GM12878 (cell line): ENCODE results near the gene NT5C.

Experiments used
- CBFB ChIP-seq: IDR thresholded peaks from 2 replicates; pipeline ENCODE4 v1.6.1; 2016; ENCODE audit warnings: antibody characterized with exemption, low read depth
- CHD2 ChIP-seq: IDR thresholded peaks from 2 replicates; pipeline ENCODE4 v1.6.1; 2011; ENCODE audit warnings: low read depth, low read length, improper control_type of control experiment, borderline replicate concordance
- EP300 ChIP-seq, 2 experiments: fragments of 150-350 bp in 1 of 2; IDR thresholded peaks; 2 replicates each; pipeline ENCODE4 v1.6.1; 2011 to 2012; ENCODE audit warnings: low read depth in 2 of 2, low read length in 2 of 2, borderline replicate concordance in 1 of 2, improper control_type of control experiment in 1 of 2, inconsistent platforms in 1 of 2; ENCODE audit not compliant: control insufficient read depth in 1 of 2
- KAT2A ChIP-seq: conservative IDR thresholded peaks from 2 replicates; pipeline ENCODE4 v1.6.1; 2011; ENCODE audit warnings: low read depth, low read length; ENCODE audit not compliant: control insufficient read depth
- NRF1 ChIP-seq: conservative IDR thresholded peaks from 2 replicates; pipeline ENCODE4 v1.6.1; 2011; ENCODE audit warnings: mild to moderate bottlenecking, low read depth, low read length, improper control_type of control experiment
- POLR2A ChIP-seq: IDR thresholded peaks from 2 replicates; pipeline ENCODE4 v1.6.1; 2011; ENCODE audit warnings: low read depth, mild to moderate bottlenecking, low read length
- POLR2AphosphoS2 ChIP-seq: IDR thresholded peaks from 2 replicates; pipeline ENCODE4 v1.6.1; 2011; ENCODE audit warnings: low read depth, mild to moderate bottlenecking, low read length, improper control_type of control experiment, moderate library complexity
- POU2F2 ChIP-seq: IDR thresholded peaks from 3 replicates; pipeline ENCODE4 v1.6.1; 2011; ENCODE audit warnings: low read depth, mild to moderate bottlenecking, low read length, borderline replicate concordance
- SRF ChIP-seq, 2 experiments: IDR thresholded peaks; 2 replicates each; pipeline ENCODE4 v1.6.1; 2011; ENCODE audit warnings: low read depth in 2 of 2, low read length in 2 of 2, mild to moderate bottlenecking in 1 of 2, moderate library complexity in 1 of 2
- TBL1XR1 ChIP-seq: IDR thresholded peaks from 2 replicates; pipeline ENCODE4 v1.6.1; 2012; ENCODE audit warnings: low read depth, low read length, improper control_type of control experiment
- TF ChIP-seq, protein P1 (sequence below), 3 experiments: IDR thresholded peaks in 2 of 3; conservative IDR thresholded peaks in 1 of 3; 2 replicates each; pipeline ENCODE4 v1.5.1; 2011; ENCODE audit warnings: low read depth in 3 of 3, low read length in 3 of 3, mild to moderate bottlenecking in 3 of 3, control low read depth in 2 of 3, moderate library complexity in 2 of 3, inconsistent platforms in 1 of 3, mixed read lengths in 1 of 3; ENCODE audit not compliant: control insufficient read depth in 2 of 3, insufficient read depth in 1 of 3; ENCODE audit errors: extremely low read depth in 1 of 3
- TF ChIP-seq, protein P2 (sequence below): IDR thresholded peaks from 2 replicates; pipeline ENCODE4 v1.6.1; 2011; ENCODE audit warnings: borderline replicate concordance, low read depth, mild to moderate bottlenecking, moderate library complexity, low read length; ENCODE audit not compliant: insufficient read depth, poor library complexity, severe bottlenecking
- TF ChIP-seq, protein P3 (sequence below): fragments of 450-650 bp; IDR thresholded peaks from 2 replicates; pipeline ENCODE4 v1.6.1; 2017; ENCODE audit warnings: borderline replicate concordance

DNA sequence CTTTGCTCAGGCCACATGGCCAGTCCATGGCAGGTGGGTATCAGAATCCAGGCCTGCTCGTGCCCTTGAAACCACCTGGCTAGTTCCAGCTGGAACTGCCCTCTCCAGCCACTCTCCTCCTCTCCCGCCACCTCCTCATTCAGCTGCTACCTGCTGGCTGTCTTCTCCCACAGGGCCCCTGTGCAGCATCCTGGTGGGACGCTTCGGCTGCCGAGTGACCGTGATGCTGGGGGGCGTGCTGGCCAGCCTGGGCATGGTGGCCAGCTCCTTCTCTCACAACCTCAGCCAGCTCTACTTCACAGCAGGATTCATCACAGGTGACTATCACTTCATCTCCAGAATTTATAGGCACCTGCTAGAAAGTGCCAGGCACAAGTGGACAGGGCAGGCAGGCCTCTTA lies 33.7 kb downstream of the NT5C start:
- TF ChIP-seq POLR2A (no peak), CBFB (no peak), NRF1 (no peak), EP300 (IDR thresholded peaks at IDR 0.05; ENCODE audit: borderline replicate concordance in 1 of 2, control insufficient read depth in 1 of 2, low read depth in 2 of 2, low read length in 2 of 2) (no peak), POU2F2 (no peak), CHD2 (no peak), TBL1XR1 (no peak), KAT2A (no peak), SRF (IDR thresholded peaks at IDR 0.05; ENCODE audit: low read depth in 2 of 2, low read length in 2 of 2) (no peak), POLR2AphosphoS2 (no peak)
- TF ChIP-seq, protein P1, sequence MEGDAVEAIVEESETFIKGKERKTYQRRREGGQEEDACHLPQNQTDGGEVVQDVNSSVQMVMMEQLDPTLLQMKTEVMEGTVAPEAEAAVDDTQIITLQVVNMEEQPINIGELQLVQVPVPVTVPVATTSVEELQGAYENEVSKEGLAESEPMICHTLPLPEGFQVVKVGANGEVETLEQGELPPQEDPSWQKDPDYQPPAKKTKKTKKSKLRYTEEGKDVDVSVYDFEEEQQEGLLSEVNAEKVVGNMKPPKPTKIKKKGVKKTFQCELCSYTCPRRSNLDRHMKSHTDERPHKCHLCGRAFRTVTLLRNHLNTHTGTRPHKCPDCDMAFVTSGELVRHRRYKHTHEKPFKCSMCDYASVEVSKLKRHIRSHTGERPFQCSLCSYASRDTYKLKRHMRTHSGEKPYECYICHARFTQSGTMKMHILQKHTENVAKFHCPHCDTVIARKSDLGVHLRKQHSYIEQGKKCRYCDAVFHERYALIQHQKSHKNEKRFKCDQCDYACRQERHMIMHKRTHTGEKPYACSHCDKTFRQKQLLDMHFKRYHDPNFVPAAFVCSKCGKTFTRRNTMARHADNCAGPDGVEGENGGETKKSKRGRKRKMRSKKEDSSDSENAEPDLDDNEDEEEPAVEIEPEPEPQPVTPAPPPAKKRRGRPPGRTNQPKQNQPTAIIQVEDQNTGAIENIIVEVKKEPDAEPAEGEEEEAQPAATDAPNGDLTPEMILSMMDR (IDR thresholded peaks at IDR 0.05 in 2 of 3, conservative IDR thresholded peaks at IDR 0.05 in 1 of 3; ENCODE audit: control insufficient read depth in 2 of 3, extremely low read depth in 1 of 3, insufficient read depth in 1 of 3, low read depth in 3 of 3, low read length in 3 of 3) = no peak
- TF ChIP-seq, protein P2, sequence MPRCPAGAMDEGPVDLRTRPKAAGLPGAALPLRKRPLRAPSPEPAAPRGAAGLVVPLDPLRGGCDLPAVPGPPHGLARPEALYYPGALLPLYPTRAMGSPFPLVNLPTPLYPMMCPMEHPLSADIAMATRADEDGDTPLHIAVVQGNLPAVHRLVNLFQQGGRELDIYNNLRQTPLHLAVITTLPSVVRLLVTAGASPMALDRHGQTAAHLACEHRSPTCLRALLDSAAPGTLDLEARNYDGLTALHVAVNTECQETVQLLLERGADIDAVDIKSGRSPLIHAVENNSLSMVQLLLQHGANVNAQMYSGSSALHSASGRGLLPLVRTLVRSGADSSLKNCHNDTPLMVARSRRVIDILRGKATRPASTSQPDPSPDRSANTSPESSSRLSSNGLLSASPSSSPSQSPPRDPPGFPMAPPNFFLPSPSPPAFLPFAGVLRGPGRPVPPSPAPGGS = no peak
- TF ChIP-seq, protein P3, sequence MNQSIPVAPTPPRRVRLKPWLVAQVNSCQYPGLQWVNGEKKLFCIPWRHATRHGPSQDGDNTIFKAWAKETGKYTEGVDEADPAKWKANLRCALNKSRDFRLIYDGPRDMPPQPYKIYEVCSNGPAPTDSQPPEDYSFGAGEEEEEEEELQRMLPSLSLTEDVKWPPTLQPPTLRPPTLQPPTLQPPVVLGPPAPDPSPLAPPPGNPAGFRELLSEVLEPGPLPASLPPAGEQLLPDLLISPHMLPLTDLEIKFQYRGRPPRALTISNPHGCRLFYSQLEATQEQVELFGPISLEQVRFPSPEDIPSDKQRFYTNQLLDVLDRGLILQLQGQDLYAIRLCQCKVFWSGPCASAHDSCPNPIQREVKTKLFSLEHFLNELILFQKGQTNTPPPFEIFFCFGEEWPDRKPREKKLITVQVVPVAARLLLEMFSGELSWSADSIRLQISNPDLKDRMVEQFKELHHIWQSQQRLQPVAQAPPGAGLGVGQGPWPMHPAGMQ = no peak
